HG03442 (cell line): ENCODE results near the gene VNN1.
"Not testable (repeated sequence)": the region's sequence is repeated elsewhere in the genome, so short reads cannot be mapped to it uniquely, and the experiment has no call there.

Source experiments
- ATAC-seq: cut with Tn5 transposase; IDR thresholded peaks from one replicate; pipeline ENCODE4 v1.9.1; 2021; ENCODE audit warnings: mild to moderate bottlenecking, moderate library complexity; ENCODE audit not compliant: unreplicated experiment

VNN1 gene

DNA sequence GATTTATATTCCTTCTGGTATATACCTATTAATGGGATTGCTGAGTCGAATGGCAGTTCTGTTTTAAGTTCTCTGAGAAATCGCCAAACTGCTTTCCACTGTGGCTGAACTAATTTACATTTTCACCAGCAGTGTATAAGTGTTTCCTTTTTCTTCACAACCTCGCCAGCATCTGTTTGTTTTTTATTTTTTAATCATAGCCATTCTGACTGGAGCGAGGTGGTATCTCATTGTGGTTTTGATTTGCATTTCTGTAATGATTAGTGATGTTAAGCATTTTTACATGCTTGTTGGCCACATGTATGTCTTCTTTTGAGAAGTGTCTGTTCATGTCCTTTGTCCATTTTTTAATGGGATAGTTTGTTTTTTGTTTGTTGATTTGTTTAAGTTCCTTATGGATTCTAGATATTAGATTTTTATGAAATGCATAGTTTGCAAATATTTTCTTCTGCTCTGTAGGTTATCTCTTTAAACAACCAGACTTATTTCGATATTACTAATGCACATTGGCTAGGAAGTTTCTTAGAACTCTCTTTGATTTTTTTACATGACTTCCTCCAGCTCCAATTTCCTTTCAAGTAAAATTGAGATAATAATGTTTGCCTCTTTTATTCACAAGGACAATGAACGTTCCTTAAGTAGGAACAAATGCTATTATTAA is 12.2 kb upstream of the VNN1 start:
- ATAC-seq: peak; percentile 63

DNA sequence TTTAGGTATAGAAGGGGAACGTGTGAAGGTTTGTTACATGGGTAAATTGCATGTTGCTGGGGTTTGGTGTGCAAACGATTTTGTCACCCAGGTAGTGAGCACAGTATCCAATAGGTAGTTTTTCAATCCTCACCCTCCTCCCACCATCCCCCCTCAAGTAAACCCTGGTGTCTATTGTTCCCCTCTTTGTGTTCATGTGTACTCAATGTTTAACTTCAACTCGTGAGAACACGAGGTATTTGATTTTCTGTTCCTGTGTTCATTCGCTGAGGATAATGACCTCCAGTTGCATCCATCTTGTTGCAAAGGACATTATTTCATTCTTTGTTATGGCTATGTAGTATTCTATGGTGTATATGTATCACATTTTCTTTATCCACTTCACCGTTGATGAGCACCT is 11.6 kb upstream of the VNN1 start:
- no peak for ATAC-seq

DNA sequence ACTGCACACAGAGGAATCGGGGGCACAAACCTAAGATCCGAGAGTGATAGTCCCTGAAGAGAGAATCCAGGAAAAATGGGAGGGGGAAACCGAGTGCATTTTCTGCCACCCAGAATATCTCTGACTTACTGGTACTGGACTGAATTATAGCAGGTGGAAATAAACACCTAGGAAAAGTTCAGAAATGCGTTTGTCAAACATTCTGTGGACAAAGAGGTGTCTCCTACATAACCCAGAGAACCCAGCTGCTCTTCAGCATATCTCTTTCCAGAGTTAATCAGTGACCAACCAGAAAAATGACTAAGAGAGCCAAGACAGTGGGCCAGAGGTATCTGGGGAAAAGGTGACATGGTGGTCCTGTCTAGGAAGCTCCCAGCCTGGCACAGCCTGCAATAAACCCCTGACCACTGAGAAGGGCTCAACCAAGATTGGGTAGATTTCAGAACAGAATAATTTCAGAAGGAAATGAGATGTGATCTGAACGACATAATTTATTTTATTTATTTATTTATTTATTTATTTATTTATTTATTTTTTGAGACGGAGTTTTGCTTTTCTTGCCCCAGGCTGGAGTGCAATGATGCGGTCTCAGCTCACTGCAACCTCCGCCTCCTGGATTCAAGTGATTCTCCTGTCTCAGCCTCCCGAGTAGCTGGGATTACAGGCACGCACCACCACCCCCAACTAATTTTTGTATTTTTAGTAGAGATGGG is 6.0 kb upstream of the VNN1 start:
- no peak for ATAC-seq

DNA sequence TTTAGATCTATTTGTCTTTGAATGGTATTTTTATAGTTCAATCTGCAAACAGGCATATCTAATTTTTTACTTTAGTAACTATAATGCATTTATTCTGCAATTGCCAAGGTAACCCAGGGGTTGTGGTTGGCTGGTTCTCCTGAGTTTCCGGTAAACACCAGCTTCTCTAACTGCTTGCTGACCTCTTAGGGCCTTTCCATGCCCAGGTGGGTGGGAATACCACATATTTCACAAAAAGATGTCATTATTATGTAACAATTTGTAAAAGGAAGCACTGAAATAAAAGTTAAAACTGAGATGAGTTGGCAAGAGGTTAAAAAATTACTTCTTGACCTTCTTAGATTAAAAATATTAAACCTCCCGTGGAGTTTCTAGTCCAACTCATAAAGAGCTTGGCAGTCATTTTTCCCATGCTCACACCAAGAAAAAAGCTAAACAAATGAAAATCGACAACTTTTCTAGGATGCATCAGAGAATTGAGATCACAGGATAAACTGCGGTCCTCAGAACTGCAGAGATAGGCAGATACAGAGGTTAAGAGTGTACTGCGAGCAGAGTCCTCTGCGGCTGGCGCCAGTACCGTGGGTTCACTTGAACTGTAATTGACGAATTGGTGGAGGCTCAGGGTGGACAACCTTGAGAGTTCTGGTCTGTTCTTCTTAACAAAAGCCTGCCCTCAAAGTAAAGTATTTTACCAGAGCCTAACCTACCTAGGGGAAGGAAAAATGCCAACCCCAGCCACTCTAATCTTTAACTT is 2.2 kb upstream of the VNN1 start:
- ATAC-seq: no peak

DNA sequence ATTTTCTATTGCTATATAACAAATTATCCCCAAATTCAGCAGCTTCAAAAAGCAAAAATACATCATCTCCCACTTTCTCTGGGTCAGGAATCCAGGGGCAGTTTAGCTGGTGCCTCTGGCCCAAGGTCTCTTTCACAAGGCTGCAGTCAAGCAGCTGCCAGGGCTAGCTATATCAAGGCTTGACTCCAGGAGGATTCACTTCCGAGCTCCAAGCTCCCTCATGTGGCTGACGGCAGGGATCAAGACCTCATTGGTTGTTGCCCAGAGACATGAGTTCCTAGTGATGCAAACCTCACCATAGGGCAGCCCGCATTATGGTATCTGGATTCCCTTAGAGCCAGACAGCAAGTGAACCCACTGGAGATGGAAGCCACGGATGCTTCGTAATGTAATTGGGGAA is 1.3 kb upstream of the VNN1 start:
- ATAC-seq: no peak

DNA sequence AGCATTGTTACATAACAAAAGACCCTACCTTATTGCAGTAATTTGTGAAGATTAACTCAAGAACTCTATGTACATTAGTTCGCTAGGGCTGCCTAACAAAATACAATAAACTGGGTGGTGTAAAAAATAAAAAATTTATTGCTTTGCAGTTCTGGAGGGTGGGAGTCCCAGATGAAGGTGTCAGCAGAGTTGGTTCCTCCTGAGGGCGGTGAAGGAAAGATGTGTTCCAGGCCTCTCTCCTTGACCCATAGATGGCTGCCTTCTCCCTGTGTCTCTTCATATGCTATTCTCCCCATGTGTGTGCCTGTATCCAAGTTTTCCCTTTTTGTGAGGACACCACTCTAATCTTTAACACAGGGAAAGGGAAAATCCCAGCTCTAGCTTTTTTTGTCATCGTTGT is 305 bp upstream of the VNN1 start:
- no peak for ATAC-seq

DNA sequence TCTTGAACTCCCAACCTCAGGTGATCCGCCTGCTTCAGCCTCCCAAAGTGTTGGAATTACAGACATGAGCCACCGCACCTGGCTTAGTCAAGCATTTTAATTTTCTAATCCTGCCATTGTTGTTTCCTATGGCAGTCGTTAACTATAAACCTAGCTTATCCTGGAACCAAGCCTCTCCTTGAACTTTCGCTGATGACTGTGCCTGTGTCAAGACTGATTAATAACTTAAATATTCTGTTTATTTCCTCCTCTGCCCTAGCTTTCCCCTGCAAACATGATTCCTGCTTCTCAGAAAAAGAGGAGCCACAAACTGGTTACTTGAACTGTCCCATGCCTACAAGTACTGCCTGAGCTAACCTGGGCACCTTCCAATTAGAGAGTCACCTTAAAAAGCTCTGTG is 1.5 kb downstream of the VNN1 start:
- no peak for ATAC-seq

DNA sequence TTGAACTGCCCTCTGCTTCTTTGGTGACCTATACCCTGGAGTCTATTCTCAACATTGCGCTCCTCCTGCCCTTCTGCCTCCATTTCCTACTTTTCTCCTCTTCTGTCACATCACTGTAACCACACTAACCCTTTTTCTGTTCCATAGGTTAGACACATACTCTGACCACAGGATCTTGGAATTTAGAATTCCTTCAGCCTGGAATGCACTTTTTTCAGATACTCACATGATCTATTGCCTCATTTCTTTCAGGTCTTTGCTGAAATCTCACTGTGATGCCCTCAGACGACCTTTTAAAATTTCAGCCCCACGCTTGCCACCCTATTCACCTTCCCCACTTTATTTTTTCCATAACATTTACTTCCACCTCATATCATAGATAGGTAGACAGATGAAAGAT is 5.1 kb downstream of the VNN1 start:
- ATAC-seq: no peak

DNA sequence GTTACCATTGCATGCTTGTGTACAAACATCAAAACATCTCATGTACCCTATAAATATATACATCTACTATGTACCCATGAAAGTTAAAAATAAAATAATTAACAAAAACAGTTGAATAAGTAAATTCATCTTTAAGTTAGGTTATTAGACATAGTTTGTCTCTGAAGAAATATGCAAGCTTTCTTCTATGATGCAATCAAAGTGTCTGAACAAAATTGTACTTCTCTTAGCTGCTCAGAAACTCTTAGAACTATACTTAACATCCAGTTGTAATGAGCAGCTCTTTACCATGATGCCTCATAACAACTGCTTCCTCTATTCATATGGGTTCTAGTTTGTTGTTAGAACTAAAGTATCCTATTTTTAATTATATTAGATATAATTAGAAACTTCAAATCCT is 5.9 kb downstream of the VNN1 start:
- ATAC-seq: no peak

DNA sequence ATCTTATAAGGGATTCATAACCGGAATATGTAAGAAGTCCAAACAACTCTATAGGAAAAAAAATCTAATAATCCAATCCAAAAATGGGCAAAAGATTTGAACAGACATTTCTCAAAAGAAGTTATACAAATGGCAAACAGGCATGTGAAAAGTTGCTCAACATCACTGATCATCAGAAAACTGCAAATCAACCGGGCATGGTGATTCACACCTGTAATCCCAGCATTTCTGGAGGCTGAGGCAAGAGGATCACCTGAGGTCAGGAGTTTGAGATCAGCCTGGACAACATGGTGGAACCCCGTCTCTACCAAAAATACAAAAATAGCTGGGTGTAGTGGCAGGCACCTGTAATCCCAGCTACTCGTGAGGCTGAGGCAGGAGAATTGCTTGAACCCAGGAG is 7.1 kb downstream of the VNN1 start:
- ATAC-seq: not testable (repeated sequence)

DNA sequence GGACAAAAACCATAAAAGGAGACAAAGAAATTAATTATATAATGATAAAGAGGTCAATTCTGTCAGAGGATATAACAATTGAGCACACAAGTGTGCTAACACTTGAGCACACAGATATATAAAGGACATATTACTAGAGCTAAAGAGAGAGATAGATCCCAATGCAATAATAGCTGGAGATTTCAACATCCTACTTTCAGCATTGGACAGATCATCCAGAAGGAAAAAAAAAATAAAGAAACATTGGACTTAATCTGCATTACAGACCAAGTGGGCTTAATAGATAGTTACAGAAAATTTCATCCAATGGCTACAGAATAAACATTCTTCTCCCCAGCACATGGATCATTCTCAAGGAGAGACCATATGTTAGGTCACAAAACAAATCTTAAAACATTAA is 9.9 kb downstream of the VNN1 start:
- no peak for ATAC-seq

DNA sequence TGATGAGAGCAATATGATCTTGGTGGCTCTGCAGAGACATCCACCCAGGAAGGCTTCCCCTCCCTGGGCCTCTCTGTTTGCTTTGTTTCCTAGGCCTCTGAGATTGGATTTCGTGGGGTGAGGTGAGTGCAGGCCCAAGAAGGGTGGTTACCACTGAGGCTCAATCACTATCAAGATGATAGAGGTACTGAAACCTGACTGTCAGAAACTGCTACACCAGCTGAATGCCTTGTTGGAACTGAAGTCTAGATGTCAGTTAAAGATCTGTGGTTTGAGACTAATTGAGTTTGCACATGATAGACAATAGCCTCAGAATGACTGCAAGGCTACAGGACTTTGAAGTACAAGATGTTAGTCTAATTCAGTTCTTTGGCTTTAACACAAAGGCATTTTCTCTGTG is 15.2 kb downstream of the VNN1 start:
- peak; percentile 78 for ATAC-seq

DNA sequence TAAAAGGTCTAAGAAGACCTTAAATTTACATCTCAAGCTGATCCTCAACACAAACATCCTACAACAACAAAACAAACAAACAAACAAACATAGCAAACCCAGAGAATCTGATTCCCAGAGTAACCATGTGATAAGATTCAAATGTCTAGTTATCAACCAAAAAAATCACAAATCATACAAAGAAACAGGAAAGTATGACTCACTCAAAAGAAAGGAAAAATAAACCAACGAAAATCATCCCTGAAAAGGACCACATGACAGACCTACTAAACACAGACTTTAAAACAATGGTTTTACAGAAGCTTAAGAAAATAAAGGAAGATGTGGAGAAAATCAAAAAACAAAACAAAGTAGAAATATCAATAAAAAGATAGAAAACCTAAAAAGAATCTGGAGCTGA is 18.1 kb downstream of the VNN1 start:
- ATAC-seq: no peak

DNA sequence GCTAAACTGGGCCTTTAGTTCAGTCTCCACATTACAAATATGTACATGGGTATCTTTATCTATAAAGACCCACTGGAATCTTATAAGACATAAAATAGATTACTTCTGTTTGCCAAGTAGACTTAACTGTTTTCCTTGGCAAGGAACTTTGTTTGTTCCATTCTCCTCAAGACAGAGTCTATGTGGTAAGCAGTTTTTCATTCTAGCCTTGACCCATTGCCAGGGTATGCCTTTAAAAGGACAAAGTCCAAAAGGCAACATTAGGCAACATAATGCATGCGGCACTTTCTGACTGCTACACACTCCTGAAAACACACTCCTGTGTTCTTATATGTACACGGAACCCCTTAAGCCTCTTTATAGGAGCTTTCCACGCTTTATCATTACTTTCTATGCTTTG is 20.4 kb downstream of the VNN1 start:
- ATAC-seq: no peak

DNA sequence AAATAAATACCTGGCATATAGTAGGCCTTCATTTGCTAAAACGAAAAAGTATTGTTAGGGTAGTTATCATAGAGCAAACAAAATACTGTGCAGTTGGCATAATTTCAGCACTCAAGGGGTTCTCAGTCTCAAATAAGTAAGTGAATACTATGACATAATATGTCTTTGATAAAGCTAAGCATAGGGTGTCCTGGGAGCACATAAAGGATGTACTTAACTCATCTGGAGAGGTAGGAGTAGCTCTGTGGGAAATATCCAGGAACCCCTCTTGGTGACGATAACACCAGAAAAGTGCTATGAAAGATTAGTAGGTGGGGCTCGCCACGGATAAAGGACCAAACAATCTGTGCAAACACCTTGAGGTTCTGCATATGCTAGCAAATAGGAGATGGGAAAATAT is 23.2 kb downstream of the VNN1 start:
- no peak for ATAC-seq

DNA sequence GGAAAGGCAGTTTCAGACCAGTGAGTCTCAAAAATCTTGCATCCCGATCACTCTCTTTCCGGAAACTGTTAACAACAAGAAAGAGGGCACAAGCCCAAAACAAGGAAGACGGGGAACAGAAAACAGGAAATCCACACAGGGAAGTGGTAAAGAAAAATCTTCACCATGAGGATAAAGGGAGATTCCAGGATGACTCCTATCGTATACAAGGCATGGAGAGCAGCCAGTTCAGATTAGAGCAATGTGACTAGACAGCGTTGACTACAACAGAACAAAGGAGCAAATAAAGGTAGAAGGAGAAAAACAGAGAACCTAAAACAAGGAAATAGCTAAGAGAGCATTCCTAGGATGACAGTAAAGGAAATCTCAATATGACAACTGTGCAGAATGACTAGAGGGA is 26.5 kb downstream of the VNN1 start:
- no peak for ATAC-seq

DNA sequence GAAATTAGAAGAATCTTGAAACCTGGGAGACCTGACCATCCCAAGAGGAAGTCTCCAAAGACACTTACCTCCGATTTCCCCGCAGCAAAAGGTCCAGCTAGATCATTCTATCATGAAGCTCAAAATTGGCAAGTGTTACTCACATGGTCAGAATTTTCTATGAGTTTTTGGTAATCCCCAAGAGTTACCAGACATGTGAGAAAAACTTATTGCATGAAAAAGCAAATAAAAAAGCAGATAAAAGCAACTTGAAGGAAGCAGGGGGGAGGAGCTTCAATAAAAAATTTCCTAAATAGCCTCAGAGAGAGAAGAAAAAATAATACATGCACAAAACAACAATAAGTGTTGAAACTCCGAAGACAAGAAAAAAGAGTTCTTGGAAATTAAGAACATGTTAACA is 27.3 kb downstream of the VNN1 start:
- ATAC-seq: no peak

DNA sequence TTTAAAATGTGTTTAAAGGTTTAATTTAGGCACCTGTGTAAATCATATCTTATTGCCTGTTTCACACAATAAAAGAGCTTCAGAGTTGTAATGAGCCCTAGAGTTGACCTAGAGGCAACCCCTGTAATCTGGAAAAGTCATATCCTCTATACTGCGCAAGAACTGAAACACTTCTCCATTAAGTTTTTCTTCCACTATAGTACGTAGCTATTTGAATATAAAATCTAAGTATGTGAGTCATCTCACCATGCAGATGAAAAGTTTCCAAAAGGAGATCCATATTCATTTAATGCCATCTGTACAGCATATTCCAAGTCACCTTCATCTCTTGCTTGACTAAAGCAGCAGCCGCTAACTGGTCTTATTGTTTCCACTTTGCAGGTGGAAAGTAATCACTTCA is 28.8 kb downstream of the VNN1 start:
- ATAC-seq: no peak

DNA sequence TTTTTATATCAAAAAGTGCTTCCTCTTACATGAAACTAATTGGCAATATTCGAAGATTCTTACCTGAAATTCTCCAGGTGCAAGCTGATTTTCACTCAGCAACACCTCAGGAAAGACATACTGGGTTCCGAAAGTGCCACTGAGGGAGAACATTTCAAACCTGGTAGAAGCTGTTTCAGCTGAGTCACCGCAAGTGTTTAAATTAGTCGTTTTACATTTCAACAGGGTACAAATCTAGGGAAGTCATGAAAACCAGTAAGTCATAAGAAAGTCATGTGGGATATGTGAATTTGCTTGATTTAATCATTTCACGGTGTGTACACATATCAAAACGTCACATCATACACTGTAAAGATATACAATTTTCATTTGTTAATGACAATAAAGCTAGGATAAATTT is 29.6 kb downstream of the VNN1 start:
- ATAC-seq: no peak

DNA sequence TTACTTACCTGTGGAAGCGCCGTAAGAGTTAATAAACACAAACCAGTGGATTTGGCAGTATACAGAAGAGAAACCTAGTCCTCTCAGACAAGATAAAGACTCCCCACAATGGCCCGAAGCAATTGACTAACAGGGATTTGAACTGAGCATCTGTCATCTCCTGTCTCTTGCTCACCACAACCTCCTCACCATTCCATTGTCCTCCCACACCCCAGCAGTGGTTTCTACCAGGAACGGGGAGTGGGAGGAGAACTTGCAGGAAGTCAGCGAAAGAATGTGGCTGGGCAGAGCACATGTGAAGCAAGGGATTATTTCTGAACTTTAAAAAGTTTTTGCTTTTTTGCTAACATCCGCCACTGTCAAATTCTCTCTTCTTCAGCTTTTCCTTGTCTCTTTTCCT is 30.3 kb downstream of the VNN1 start:
- ATAC-seq: no peak

DNA sequence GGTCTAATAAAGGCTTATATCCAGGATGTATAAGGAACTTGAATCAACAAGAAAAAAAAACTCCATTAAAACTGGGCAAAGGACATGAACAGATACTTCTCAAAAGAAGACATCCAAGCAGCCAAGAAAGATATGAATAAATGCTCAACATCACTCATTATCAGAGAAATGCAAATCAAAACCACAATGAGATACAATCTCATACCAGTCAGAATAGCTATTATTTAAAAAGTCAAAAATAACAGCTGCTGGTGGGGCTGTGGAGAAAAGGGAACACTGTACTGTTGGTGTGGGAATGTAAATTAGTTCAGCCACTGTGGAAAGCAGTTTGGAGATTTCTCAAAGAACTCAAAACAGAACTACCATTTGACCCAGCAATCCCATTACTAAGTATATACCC is 34.8 kb downstream of the VNN1 start:
- not testable (repeated sequence) for ATAC-seq

DNA sequence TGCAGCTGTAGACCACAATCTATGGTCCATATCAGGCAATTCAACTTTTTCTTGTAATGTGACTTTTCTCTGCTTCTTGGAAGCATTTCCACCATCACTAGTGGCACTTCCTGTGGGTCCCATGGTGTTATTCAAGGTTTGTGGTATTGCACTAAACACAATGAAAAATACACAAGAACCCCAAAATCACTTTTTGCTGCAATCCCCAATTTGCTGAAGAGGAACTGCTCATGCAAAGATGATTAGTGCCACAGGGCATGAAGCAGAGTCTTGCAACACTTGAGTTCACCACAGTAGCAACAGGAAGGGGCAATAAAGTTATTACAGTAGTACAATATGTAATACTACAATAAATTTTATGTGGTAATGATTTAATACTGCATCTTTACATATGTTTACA is 38.1 kb downstream of the VNN1 start:
- ATAC-seq: no peak
